Erythroblast (primary cell): ENCODE data around the gene DRC7.

Source experiments
- GATA1 ChIP-seq: IDR thresholded peaks from 2 replicates; pipeline ENCODE4 v1.6.1; 2011; ENCODE audit warnings: low read depth, mild to moderate bottlenecking, control low read depth, low read length, moderate library complexity
- POLR2A ChIP-seq: IDR thresholded peaks from 2 replicates; pipeline ENCODE4 v1.6.1; 2011; ENCODE audit warnings: mild to moderate bottlenecking, low read length

- no peak for TF ChIP-seq POLR2A
- TF ChIP-seq GATA1: no peak
Measured at GRCh38 chr16:57646388-57647039, 48.1 kb upstream of the DRC7 start.
